Suprapubic skin (tissue), 4 donors: ENCODE measurements around the gene SUMF1. TPM values are rescaled to one million over a fixed set of nuclear protein-coding genes. Genes with fewer than 3 reads are reported as not detected.

Experiments
- DNase-seq, 2 donors: peaks; one replicate each; pipeline ENCODE4 v3.0.0-alpha.2; 2019; ENCODE audit warnings: low spot score in 2 of 2
- H3K27ac ChIP-seq: fragments of 200-600 bp; sonication (generic); one replicate; pipeline ENCODE4 v1.5.1; 2019
- H3K27me3 ChIP-seq: fragments of 200-600 bp; sonication (generic); one replicate; pipeline ENCODE4 v1.5.1; 2019
- H3K36me3 ChIP-seq: fragments of 200-600 bp; sonication (generic); one replicate; pipeline ENCODE4 v1.5.1; 2019
- H3K4me1 ChIP-seq: fragments of 200-600 bp; sonication (generic); one replicate; pipeline ENCODE4 v1.5.1; 2019
- H3K4me3 ChIP-seq: fragments of 200-600 bp; sonication (generic); one replicate; pipeline ENCODE4 v1.5.1; 2019; ENCODE audit warnings: mild to moderate bottlenecking
- H3K9me3 ChIP-seq: fragments of 200-600 bp; sonication (generic); one replicate; pipeline ENCODE4 v1.5.1; 2019
- CTCF ChIP-seq, 2 donors: fragments of 200-600 bp in 1 of 2; fragments of 450-650 bp in 1 of 2; sonication (generic) in 1 of 2; IDR thresholded peaks; one replicate each; pipeline ENCODE4 v1.5.1; 2016 to 2019; ENCODE audit warnings: antibody characterized with exemption in 2 of 2, mild to moderate bottlenecking in 1 of 2, moderate library complexity in 1 of 2
- EP300 ChIP-seq: sonication (generic); formaldehyde crosslinking; IDR thresholded peaks from one replicate; pipeline ENCODE4 v1.6.1; 2017; ENCODE audit warnings: antibody characterized with exemption
- POLR2A ChIP-seq, 2 donors: fragments of 450-650 bp; IDR thresholded peaks; one replicate each; pipeline ENCODE4 v1.6.1; 2017; ENCODE audit warnings: antibody characterized with exemption in 2 of 2, mild to moderate bottlenecking in 2 of 2, moderate library complexity in 2 of 2
- POLR2AphosphoS5 ChIP-seq, 3 donors: sonication (generic); formaldehyde crosslinking; IDR thresholded peaks; one replicate each; pipeline ENCODE4 v1.6.1; 2017; ENCODE audit warnings: antibody characterized with exemption in 3 of 3
- WGBS: methylation state at CpG from one replicate; pipeline ENCODE4 v1.1.5; 2018; 5-methylcytosine and 5-hydroxymethylcytosine counted together
- total RNA-seq, 4 donors: library from RNA; depleted of rRNA; stranded (reverse); fragments of >200 nt; gene quantifications; one replicate each; pipeline ENCODE4 v1.1.0, GENCODE V29; 2016

Gene SUMF1
- total RNA-seq, 4 donors from 2014 or later = 38.9 to 47.3 (median 42.3) TPM

GRCh38 chr3:4416427-4416945 lies 50.6 kb downstream of the SUMF1 start:
- no peak for DNase-seq
- no peak overlapping the region for H3K4me3 ChIP-seq
- no peaks in the 10 kb centered on the region for H3K27me3 ChIP-seq
- peaks cover 19% of the 10 kb centered on the region for H3K4me1 ChIP-seq
- TF ChIP-seq CTCF (IDR thresholded peaks at IDR 0.05) (no peak), EP300 (no peak), POLR2A (IDR thresholded peaks at IDR 0.05) (no peak), POLR2AphosphoS5 (IDR thresholded peaks at IDR 0.05) (no peak)
- 87% methylated on average over 5 of the region's 5 CpGs for WGBS
- no peaks in the 10 kb centered on the region for H3K9me3 ChIP-seq
- H3K36me3 ChIP-seq = peaks cover 13% of the 10 kb centered on the region
- H3K27ac ChIP-seq = peak overlapping the region; percentile 20

- Histone ChIP-seq H3K27ac (no peak overlapping the region), H3K9me3 (no peaks in the 10 kb centered on the region), H3K4me3 (no peak overlapping the region), H3K27me3 (no peaks in the 10 kb centered on the region), H3K4me1 (peaks cover 19% of the 10 kb centered on the region), H3K36me3 (peaks cover 28% of the 10 kb centered on the region)
- TF ChIP-seq POLR2AphosphoS5 (IDR thresholded peaks at IDR 0.05) = no peak
- TF ChIP-seq CTCF (IDR thresholded peaks at IDR 0.05) = no peak
- TF ChIP-seq EP300 = no peak
- DNase-seq = no peak
- 80% methylated on average over 1 of the region's 1 CpG for WGBS
Observed at GRCh38 chr3:4413467-4413866, 53.6 kb downstream of the SUMF1 start.

DNA sequence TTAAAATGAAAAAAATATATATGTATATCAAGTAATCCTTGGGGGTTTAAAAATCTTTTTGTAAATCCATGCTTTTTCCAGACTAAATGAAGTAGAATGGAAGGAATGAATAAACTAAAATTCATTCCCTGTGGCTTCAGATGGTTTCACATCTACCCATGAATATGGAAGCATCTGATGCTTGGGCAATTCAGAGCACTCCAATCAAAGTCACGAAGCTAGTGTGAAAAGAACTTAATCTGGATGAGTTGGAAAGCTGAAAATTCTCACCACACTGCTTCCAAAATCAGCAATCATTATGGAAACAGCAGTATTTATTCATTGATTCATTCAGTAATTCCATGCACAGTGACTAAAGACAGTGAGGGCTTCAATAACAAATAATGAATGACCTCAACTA lies 55.2 kb downstream of the SUMF1 start:
- whole genome bisulfite sequencing = 95% methylated on average over 1 of the region's 1 CpG
- no peaks in the 10 kb centered on the region for H3K27me3 ChIP-seq
- TF ChIP-seq POLR2A (IDR thresholded peaks at IDR 0.05) = no peak
- peaks cover 6% of the 10 kb centered on the region for H3K4me1 ChIP-seq
- H3K9me3 ChIP-seq = no peaks in the 10 kb centered on the region
- H3K27ac ChIP-seq = no peak overlapping the region
- DNase-seq = no peak
- H3K4me3 ChIP-seq = no peak overlapping the region
- peaks cover 32% of the 10 kb centered on the region for H3K36me3 ChIP-seq

DNA sequence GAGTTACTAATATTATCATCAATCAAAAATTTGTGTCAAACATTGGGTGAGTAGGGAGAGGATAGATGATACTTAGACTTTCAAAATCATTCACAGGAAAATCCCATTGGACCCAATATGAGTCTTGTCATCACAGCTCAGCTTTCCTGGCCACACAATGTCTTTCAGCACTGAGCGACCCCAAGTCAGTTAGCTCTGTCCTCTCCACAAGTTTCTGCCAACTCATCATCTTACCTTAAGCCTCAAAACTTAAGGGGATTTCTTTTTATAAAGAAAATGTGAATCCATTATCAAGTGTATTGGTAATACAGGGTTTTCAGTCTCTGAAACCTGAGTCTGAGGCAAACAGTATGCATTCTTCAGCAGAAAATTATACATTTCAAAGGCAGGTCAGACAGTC lies 55.8 kb downstream of the SUMF1 start:
- Histone ChIP-seq H3K27me3 (no peaks in the 10 kb centered on the region), H3K9me3 (no peaks in the 10 kb centered on the region), H3K4me3 (no peak overlapping the region), H3K27ac (no peak overlapping the region), H3K36me3 (peaks cover 33% of the 10 kb centered on the region), H3K4me1 (peaks cover under 1% of the 10 kb centered on the region)
- 92% methylated on average over 1 of the region's 1 CpG for WGBS
- no peak for DNase-seq
- TF ChIP-seq POLR2A (IDR thresholded peaks at IDR 0.05) = no peak
- TF ChIP-seq EP300 = no peak
- TF ChIP-seq POLR2AphosphoS5 (IDR thresholded peaks at IDR 0.05) = no peak
- TF ChIP-seq CTCF (IDR thresholded peaks at IDR 0.05) = no peak

DNA sequence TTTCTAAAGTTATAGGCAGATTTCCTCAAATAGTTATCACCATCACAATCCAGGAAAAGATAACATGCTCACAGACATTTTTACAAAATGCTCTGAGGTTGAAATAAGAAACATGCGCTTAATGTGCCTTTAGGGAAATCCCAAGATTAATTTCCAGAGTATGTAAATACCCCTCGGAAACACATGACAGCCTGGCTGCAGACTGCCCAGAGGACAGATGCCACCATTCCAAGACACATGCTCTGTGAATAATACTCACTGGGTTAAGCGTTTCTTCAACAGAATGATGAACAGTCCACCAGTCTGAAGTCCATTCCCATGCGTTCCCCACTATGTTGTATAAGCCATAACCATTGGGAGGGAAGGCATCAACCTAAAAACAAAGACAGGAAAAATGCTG lies 56.5 kb downstream of the SUMF1 start:
- H3K4me3 ChIP-seq = no peak overlapping the region
- no peak for DNase-seq
- no peaks in the 10 kb centered on the region for H3K27me3 ChIP-seq
- H3K36me3 ChIP-seq = peaks cover 38% of the 10 kb centered on the region
- TF ChIP-seq CTCF (IDR thresholded peaks at IDR 0.05) (no peak), POLR2AphosphoS5 (IDR thresholded peaks at IDR 0.05) (no peak), EP300 (no peak), POLR2A (IDR thresholded peaks at IDR 0.05) (no peak)
- H3K4me1 ChIP-seq = no peaks in the 10 kb centered on the region
- no peak overlapping the region for H3K27ac ChIP-seq
- H3K9me3 ChIP-seq = no peaks in the 10 kb centered on the region
- WGBS = 94% methylated on average over 4 of the region's 4 CpGs

GRCh38 chr3:4409971-4410573 lies 57.0 kb downstream of the SUMF1 start:
- no peak for DNase-seq
- Histone ChIP-seq H3K27ac (no peak overlapping the region), H3K36me3 (peaks cover 41% of the 10 kb centered on the region), H3K4me3 (no peak overlapping the region), H3K9me3 (no peaks in the 10 kb centered on the region), H3K4me1 (no peaks in the 10 kb centered on the region), H3K27me3 (no peaks in the 10 kb centered on the region)
- TF ChIP-seq POLR2A (IDR thresholded peaks at IDR 0.05) (no peak), CTCF (IDR thresholded peaks at IDR 0.05) (no peak), EP300 (no peak), POLR2AphosphoS5 (IDR thresholded peaks at IDR 0.05) (no peak)
- 47% methylated on average over 1 of the region's 1 CpG for WGBS
